ENCODE data around the gene COG4. TPM values are rescaled to one million over a fixed set of nuclear protein-coding genes. Genes with fewer than 3 reads are reported as not detected.

COG4 gene
- total and polyA plus RNA-seq, 12 donors, result 28.2 to 195 (median 69.8) TPM

DNA sequence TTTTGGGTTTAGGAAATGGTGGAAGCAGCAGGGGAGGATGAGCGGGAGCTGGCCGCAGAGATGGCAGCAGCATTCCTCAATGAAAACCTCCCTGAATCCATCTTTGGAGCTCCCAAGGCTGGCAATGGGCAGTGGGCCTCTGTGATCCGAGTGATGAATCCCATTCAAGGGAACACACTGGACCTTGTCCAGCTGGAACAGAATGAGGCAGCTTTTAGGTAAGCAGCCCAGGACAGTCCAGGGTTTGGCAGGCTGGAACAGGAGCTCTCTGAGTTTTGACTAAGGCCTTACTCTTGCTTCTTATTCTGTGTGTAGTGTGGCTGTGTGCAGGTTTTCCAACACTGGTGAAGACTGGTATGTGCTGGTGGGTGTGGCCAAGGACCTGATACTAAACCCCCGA lies 41.7 kb upstream of the COG4 start:
- Histone ChIP-seq H3K27ac (no peak overlapping the region), H3K4me3 (no peak overlapping the region), H3K9me3 (replicated peaks in 1 of 3) (no peaks in the 10 kb centered on the region), H3K4me1 (replicated peaks in 1 of 2) (peaks cover 6 to 9% of the 10 kb centered on the region in 2 donors), H3K27me3 (no peaks in the 10 kb centered on the region), H3K36me3 (replicated peaks in 1 of 2) (peaks cover 0 to 100% of the 10 kb centered on the region in 2 donors)
- 68 to 78% (median 73%) methylated on average over 4 of the region's 4 CpGs for WGBS, 4 donors
- intact Hi-C loops (cut with DNase I), result no loop called here
- TF ChIP-seq, protein P1, sequence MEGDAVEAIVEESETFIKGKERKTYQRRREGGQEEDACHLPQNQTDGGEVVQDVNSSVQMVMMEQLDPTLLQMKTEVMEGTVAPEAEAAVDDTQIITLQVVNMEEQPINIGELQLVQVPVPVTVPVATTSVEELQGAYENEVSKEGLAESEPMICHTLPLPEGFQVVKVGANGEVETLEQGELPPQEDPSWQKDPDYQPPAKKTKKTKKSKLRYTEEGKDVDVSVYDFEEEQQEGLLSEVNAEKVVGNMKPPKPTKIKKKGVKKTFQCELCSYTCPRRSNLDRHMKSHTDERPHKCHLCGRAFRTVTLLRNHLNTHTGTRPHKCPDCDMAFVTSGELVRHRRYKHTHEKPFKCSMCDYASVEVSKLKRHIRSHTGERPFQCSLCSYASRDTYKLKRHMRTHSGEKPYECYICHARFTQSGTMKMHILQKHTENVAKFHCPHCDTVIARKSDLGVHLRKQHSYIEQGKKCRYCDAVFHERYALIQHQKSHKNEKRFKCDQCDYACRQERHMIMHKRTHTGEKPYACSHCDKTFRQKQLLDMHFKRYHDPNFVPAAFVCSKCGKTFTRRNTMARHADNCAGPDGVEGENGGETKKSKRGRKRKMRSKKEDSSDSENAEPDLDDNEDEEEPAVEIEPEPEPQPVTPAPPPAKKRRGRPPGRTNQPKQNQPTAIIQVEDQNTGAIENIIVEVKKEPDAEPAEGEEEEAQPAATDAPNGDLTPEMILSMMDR (IDR thresholded peaks at IDR 0.05), result no peak
- TF ChIP-seq POLR2A (IDR thresholded peaks at IDR 0.05), result no peak
- peak in 2 of 7 donors; percentile 29 to 35 for DNase-seq

DNA sequence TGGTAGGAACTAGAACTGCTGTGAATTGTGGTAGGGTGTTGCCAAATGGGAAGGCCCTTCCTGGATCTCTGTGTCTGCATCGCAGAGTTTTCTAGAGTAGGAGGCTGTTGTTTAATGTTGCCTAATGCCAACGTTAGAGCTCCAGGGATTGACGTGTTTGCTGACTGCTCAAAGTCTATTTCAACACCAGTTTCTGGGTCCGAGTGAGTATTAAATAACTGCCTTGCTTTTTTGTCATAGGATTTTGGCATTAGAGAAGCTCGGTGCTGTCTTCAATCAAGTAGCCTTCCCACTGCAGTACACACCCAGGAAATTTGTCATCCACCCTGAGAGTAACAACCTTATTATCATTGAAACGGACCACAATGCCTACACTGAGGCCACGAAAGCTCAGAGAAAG lies 40.3 kb upstream of the COG4 start:
- DNase-seq, result no peak
- Histone ChIP-seq H3K9me3 (replicated peaks in 1 of 3) (no peaks in the 10 kb centered on the region), H3K4me3 (no peak overlapping the region), H3K27me3 (no peaks in the 10 kb centered on the region), H3K27ac (no peak overlapping the region), H3K4me1 (replicated peaks in 1 of 2) (peaks cover 6 to 9% of the 10 kb centered on the region in 2 donors), H3K36me3 (replicated peaks in 1 of 2) (peaks cover 0 to 100% of the 10 kb centered on the region in 2 donors)
- intact Hi-C loops (cut with DNase I), result no loop called here
- 76 to 84% (median 78%) methylated on average over 7 of the region's 7 CpGs for WGBS, 4 donors
- TF ChIP-seq, protein P1 (IDR thresholded peaks at IDR 0.05), result no peak
- no peak for TF ChIP-seq POLR2A (IDR thresholded peaks at IDR 0.05)

GRCh38 chr16:70561623-70562022 lies 38.3 kb upstream of the COG4 start:
- TF ChIP-seq, protein P1 (IDR thresholded peaks at IDR 0.05), result no peak
- no peak for TF ChIP-seq POLR2A (IDR thresholded peaks at IDR 0.05)
- peaks cover 6 to 9% of the 10 kb centered on the region in 2 donors for H3K4me1 ChIP-seq (replicated peaks in 1 of 2)
- no peak overlapping the region for H3K4me3 ChIP-seq
- H3K27ac ChIP-seq, result no peak overlapping the region
- 77 to 81% (median 78%) methylated on average over 9 of the region's 9 CpGs for WGBS, 4 donors
- H3K9me3 ChIP-seq (replicated peaks in 1 of 3), result no peaks in the 10 kb centered on the region
- peaks cover 0 to 100% of the 10 kb centered on the region in 2 donors for H3K36me3 ChIP-seq (replicated peaks in 1 of 2)
- DNase-seq, result peak in 6 of 7 donors; percentile 55 to 77 (median 64)
- no peaks in the 10 kb centered on the region for H3K27me3 ChIP-seq
- intact Hi-C loops (cut with DNase I), result no loop called here

DNA sequence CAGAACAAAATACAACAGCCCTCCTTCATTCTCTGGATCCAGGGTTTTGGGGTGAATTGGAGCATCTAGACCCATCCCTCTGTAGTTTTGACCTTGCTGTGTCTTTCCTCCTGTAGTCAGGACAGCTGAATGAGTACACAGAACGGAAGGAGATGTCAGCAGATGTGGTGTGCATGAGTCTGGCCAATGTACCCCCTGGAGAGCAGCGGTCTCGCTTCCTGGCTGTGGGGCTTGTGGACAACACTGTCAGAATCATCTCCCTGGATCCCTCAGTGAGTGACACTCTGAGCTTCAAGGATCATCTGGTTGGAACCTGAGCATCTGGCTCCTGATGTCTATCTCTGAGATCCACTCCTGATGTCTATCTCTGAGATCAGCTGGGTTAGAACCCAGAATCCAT lies 32.7 kb upstream of the COG4 start:
- TF ChIP-seq, protein P1 (IDR thresholded peaks at IDR 0.05), result no peak
- no peak for TF ChIP-seq POLR2A (IDR thresholded peaks at IDR 0.05)
- Histone ChIP-seq H3K36me3 (replicated peaks in 1 of 2) (peaks cover 0 to 99% of the 10 kb centered on the region in 2 donors), H3K4me3 (no peak overlapping the region), H3K4me1 (replicated peaks in 1 of 2) (peaks cover 0 to 14% of the 10 kb centered on the region in 2 donors), H3K27ac (no peak overlapping the region), H3K27me3 (no peaks in the 10 kb centered on the region), H3K9me3 (replicated peaks in 1 of 3) (no peaks in the 10 kb centered on the region)
- intact Hi-C loops (cut with DNase I), result no loop called here
- DNase-seq, result no peak
- WGBS, 4 donors, result 45 to 84% (median 72%) methylated on average over 1 to 3 of the region's 3 CpGs

Data from adrenal gland (tissue), 12 donors.